Nephron (organoid): ENCODE results near the gene SLC31A1.
A peak's percentile ranks its signal among the peaks of the same experiment; 100 is the strongest.

Experiments
- H3K27ac Mint-ChIP-seq, 3 experiments: 2 replicates each; pipeline ENCODE4 v1.8.0; 2020; ENCODE audit warnings: mixed read lengths in 3 of 3, mild to moderate bottlenecking in 2 of 3, moderate library complexity in 1 of 3
- H3K27me3 Mint-ChIP-seq: 2 replicates; pipeline ENCODE4 v1.8.0; 2021; ENCODE audit warnings: low read depth, mild to moderate bottlenecking, moderate library complexity, mixed read lengths
- H3K36me3 Mint-ChIP-seq: 2 replicates; pipeline ENCODE4 v1.8.0; 2020; ENCODE audit warnings: low read depth, mixed read lengths
- H3K4me1 Mint-ChIP-seq: 2 replicates; pipeline ENCODE4 v1.8.0; 2020; ENCODE audit warnings: mixed read lengths
- H3K4me3 Mint-ChIP-seq, 3 experiments: 2 replicates each; pipeline ENCODE4 v1.8.0; 2020; ENCODE audit warnings: mild to moderate bottlenecking in 3 of 3, mixed read lengths in 3 of 3, moderate library complexity in 2 of 3
- H3K9me3 Mint-ChIP-seq: 2 replicates; pipeline ENCODE4 v1.8.0; 2020; ENCODE audit warnings: mixed read lengths
- TF ChIP-seq, protein P1 (sequence below), 3 experiments: fragments of 200-600 bp; sonication (generic); IDR thresholded peaks; one replicate each; pipeline ENCODE4 v1.5.0; 2021; ENCODE audit warnings: antibody characterized with exemption in 3 of 3; ENCODE audit not compliant: unreplicated experiment in 3 of 3

The SLC31A1 gene

DNA sequence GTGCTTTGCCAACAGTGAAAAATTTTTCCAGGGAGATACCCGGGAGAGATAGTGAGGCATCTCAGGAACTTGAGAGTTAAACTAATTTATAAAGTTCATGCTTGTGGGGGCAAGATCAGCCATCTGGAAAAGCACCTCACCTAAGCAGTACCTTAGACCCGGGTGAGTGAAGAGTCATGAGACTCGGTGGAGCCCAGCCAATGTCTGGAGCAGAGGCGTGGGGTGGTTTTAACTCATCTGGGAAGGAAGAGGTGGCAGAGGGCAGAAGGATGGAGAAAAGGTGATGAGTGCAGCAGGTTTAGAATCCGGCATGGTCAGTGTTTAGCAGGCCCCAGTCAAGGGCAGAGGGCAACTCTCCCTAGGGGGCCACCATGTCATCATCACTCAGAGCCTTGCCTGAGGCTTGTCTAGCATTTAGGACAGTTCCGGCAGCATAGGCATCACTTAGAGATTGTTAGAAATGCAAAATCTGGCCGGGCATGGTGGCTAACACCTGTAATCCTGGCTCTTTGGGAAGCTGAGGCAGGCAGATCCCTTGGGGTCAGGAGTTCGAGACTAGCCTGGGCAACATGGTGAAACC is 86.1 kb downstream of the SLC31A1 start:
- no peaks in the 10 kb centered on the region for H3K36me3 Mint-ChIP-seq
- H3K27me3 Mint-ChIP-seq = no peaks in the 10 kb centered on the region
- TF ChIP-seq, protein P1, sequence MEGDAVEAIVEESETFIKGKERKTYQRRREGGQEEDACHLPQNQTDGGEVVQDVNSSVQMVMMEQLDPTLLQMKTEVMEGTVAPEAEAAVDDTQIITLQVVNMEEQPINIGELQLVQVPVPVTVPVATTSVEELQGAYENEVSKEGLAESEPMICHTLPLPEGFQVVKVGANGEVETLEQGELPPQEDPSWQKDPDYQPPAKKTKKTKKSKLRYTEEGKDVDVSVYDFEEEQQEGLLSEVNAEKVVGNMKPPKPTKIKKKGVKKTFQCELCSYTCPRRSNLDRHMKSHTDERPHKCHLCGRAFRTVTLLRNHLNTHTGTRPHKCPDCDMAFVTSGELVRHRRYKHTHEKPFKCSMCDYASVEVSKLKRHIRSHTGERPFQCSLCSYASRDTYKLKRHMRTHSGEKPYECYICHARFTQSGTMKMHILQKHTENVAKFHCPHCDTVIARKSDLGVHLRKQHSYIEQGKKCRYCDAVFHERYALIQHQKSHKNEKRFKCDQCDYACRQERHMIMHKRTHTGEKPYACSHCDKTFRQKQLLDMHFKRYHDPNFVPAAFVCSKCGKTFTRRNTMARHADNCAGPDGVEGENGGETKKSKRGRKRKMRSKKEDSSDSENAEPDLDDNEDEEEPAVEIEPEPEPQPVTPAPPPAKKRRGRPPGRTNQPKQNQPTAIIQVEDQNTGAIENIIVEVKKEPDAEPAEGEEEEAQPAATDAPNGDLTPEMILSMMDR (IDR thresholded peaks at IDR 0.05; ENCODE audit: unreplicated experiment in 3 of 3) = no peak
- no peaks in the 10 kb centered on the region for H3K9me3 Mint-ChIP-seq
- peaks cover 19% of the 10 kb centered on the region for H3K4me1 Mint-ChIP-seq
- H3K4me3 Mint-ChIP-seq = no peak overlapping the region
- H3K27ac Mint-ChIP-seq = peak overlapping the region; percentile 20 to 51 (median 49)

DNA sequence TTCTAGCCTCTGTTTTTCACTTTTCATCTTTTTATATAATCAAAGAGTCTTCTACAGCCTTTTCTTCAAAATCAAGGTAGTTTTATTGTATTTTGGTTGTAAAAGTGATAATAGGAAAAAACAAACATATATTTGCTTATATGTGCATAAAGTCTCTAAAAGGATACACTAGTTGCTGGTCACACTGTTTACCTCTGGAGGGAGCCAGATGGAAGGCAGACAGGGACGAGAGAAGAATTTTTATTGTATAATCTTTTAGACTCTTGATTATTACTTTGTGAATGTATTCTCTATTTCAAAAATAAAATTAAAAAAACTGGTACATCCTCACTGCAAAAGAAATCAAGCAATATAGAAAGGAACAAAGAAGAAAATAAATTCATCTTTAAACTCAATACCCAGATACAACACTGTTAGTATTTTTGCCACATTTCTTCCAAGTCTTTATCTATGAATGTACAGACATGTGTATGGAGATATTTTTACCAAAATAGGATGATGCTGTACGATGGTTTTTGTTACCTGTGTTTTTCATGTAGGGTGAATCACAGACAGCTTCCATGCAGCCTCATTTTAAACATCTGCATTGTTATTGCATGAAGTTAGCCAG is 88.0 kb downstream of the SLC31A1 start:
- H3K27me3 Mint-ChIP-seq = no peaks in the 10 kb centered on the region
- TF ChIP-seq, protein P1 (IDR thresholded peaks at IDR 0.05; ENCODE audit: unreplicated experiment in 3 of 3) = peak; percentile 61 to 75 (median 68)
- H3K9me3 Mint-ChIP-seq = no peaks in the 10 kb centered on the region
- no peak overlapping the region for H3K27ac Mint-ChIP-seq
- no peak overlapping the region for H3K4me3 Mint-ChIP-seq
- no peaks in the 10 kb centered on the region for H3K36me3 Mint-ChIP-seq
- H3K4me1 Mint-ChIP-seq = peaks cover 22% of the 10 kb centered on the region

DNA sequence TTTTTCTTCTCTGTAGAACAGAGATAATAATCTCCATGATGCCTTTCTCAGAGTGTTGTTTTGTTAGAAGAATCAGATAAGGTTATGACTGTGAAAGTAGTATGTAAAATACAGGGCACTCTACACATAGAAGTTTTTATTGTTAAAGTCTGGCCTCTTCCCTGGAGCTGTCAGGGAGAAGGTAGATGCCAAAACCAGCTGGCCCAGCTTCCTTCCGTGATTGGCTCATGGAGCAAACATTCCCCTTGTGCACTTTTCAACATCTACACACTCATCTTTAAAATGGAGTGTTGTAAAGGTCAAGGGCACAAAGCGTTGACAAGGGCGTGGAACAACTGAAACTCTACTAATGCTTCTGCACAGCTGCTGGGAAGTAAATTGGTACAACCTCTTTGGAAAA is 89.2 kb downstream of the SLC31A1 start:
- Mint-ChIP-seq H3K27me3 (no peaks in the 10 kb centered on the region), H3K4me1 (peaks cover 22% of the 10 kb centered on the region), H3K9me3 (no peaks in the 10 kb centered on the region), H3K27ac (no peak overlapping the region), H3K36me3 (no peaks in the 10 kb centered on the region), H3K4me3 (no peak overlapping the region)
- TF ChIP-seq, protein P1 (IDR thresholded peaks at IDR 0.05; ENCODE audit: unreplicated experiment in 3 of 3) = no peak

DNA sequence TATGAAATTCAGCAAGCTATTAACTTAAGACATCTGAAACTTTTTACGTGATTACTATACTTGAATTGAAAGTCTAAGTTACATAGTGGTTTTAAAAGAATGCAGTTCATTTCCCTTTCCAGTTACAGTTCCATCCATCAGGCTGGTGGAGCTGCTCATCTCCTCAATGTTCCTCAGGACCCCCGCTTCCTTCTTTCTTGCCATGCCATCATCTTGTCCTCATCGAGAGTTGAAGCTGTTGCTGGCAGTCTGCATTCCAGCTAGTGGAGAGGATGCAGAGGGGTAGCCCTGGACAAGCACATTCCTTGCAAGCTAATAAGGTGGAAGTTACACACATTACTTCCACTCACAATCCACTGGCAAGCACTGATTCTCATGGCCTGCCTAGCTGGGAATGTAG is 90.6 kb downstream of the SLC31A1 start:
- H3K4me3 Mint-ChIP-seq = no peak overlapping the region
- H3K27me3 Mint-ChIP-seq = no peaks in the 10 kb centered on the region
- no peaks in the 10 kb centered on the region for H3K9me3 Mint-ChIP-seq
- TF ChIP-seq, protein P1 (IDR thresholded peaks at IDR 0.05; ENCODE audit: unreplicated experiment in 3 of 3) = no peak
- H3K27ac Mint-ChIP-seq = no peak overlapping the region
- peaks cover 22% of the 10 kb centered on the region for H3K4me1 Mint-ChIP-seq
- no peaks in the 10 kb centered on the region for H3K36me3 Mint-ChIP-seq

DNA sequence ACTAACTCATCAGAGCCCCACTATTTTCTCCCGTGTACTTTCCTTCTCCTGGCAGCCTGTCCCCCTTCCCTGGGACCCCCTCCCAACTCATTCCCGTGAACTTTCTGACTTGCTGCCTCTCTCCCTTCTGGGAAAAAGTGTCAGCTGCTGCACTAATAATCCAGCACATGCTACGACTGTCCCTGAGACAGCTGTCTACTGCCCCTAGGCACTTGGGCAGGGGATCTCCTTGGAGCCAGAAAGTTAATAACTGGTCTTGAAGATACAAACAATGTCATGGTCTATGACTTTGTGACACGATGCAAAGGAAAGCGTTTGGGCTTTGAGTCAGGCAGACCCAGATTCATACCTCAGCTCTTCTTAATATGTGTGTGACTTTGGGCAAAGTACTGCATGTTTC is 91.9 kb downstream of the SLC31A1 start:
- TF ChIP-seq, protein P1 (IDR thresholded peaks at IDR 0.05; ENCODE audit: unreplicated experiment in 3 of 3) = no peak

More for the DNA sequence above, 91.9 kb downstream of the SLC31A1 start:
- Mint-ChIP-seq H3K27ac (peak overlapping the region; percentile 28 to 72 (median 45)), H3K4me3 (peak overlapping the region in 1 of 3 experiments; percentile 38), H3K4me1 (peaks cover 18% of the 10 kb centered on the region), H3K9me3 (no peaks in the 10 kb centered on the region), H3K36me3 (peaks cover 4% of the 10 kb centered on the region), H3K27me3 (no peaks in the 10 kb centered on the region)
